Activated T-cell treated with anti-CD3 and anti-CD28 coated beads, Interleukin-2, amount 50 U/mL, for 72 hours (primary cell): Measurements from ENCODE around the gene PLA2G4D. TPM values are rescaled to one million over a fixed set of nuclear protein-coding genes. Genes with fewer than 3 reads are reported as not detected.

Experiments
- ATAC-seq, 2 donors: fragments of 150-1000 bp; cut with Tn5 transposase; replicated peaks in 1 of 2; 2 replicates each; pipeline ENCODE4 v1.10.0; 2021; ENCODE audit warnings: moderate library complexity in 2 of 2, mild to moderate bottlenecking in 1 of 2
- DNase-seq, 2 donors: peaks; one replicate each; pipeline ENCODE4 v3.0.0; 2021 to 2022; ENCODE audit warnings: mixed read lengths in 1 of 2
- H3K27ac Mint-ChIP-seq: one replicate; pipeline ENCODE4 v1.8.0; 2022; ENCODE audit warnings: mild to moderate bottlenecking, moderate library complexity, mixed read lengths
- H3K27me3 Mint-ChIP-seq: one replicate; pipeline ENCODE4 v1.8.0; 2022; ENCODE audit warnings: low read depth, mixed read lengths
- H3K36me3 Mint-ChIP-seq, 2 donors: one replicate each; pipeline ENCODE4 v1.8.0; 2022; ENCODE audit warnings: mixed read lengths in 2 of 2, mild to moderate bottlenecking in 1 of 2; ENCODE audit not compliant: insufficient read depth in 2 of 2
- H3K4me1 Mint-ChIP-seq: one replicate; pipeline ENCODE4 v1.8.0; 2022; ENCODE audit warnings: low read depth, mixed read lengths
- H3K4me3 Mint-ChIP-seq, 2 donors: one replicate each; pipeline ENCODE4 v1.8.0; 2022; ENCODE audit warnings: mild to moderate bottlenecking in 2 of 2, mixed read lengths in 2 of 2, moderate library complexity in 2 of 2
- H3K9me3 Mint-ChIP-seq, 2 donors: one replicate each; pipeline ENCODE4 v1.8.0; 2022; ENCODE audit warnings: mixed read lengths in 2 of 2
- total RNA-seq, 2 donors: library from RNA; stranded (reverse); gene quantifications; one replicate each; pipeline ENCODE4 v1.2.3, GENCODE V29; 2022

The PLA2G4D gene
- total RNA-seq, 2 donors from 2014 or later = not detected

DNA sequence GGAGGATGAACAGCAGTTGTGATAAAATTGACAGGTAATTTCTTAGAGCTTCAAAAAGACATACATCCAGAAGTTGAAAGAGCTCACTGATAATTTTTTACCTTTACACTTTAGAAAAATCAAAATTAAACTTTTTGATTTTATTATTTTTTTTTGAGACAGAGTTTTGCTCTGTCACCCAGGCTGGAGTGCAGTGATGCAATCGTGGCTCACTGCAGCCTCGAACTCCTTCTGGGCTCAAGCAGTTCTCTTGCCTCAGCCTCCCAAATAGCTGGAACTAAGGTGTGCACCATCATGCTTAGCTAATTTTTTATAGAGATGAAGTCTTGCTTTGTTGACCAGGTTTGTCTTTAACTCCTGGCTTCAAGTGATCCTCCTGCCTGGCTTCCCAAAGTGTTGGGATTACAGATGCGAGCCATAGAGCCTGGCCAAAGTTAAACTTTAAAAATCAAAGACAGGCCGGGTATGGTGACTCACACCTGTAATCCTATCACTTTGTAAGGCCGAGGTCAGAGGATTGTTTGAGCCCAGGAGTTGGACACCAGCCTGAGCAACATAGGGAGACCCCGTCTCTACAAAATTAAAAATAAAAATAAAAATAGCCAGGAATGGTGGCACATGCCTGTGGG, 40.4 kb upstream of the PLA2G4D start:
- peaks cover 6% of the 10 kb centered on the region for H3K4me1 Mint-ChIP-seq
- H3K4me3 Mint-ChIP-seq = no peak overlapping the region
- no peak for DNase-seq

DNA sequence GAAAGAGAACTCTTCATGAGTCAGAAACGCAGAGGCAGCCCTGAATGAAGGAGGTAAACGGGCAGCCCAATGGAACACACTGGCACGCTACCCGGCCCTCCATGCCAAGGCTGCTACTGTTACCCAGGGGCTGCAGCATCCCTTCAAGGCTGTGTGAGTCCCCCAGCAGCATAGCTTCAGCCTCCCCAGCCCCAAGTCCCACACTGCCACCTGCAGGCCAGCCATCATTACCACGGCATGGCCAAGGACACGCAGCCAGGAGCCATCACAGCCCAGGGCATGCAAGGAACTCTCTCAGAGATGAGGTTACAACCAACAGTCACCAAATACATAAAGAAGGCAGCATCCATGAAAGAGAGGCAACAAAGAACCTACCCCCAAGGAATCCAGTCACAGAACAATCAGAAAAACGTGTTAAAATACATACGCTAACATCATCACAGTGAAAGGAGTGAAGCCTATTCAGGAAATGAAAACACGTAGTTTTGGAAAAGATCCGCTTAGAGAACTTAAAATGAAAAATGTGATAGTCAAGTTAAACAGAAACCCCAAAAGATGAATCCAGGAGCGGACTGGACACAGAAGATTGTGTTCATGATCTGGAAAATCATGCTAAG, 39.6 kb upstream of the PLA2G4D start:
- peak; percentile 77 for DNase-seq
- H3K4me3 Mint-ChIP-seq = no peak overlapping the region
- ATAC-seq = peak; percentile 83 to 84
- no peak overlapping the region for H3K27ac Mint-ChIP-seq
- H3K27me3 Mint-ChIP-seq = peaks cover 9% of the 10 kb centered on the region
- no peaks in the 10 kb centered on the region for H3K9me3 Mint-ChIP-seq
- no peaks in the 10 kb centered on the region for H3K36me3 Mint-ChIP-seq
- peaks cover 6% of the 10 kb centered on the region for H3K4me1 Mint-ChIP-seq

More for the DNA sequence above, 40.4 kb upstream of the PLA2G4D start:
- Mint-ChIP-seq H3K36me3 (no peaks in the 10 kb centered on the region), H3K27ac (no peak overlapping the region), H3K27me3 (peaks cover 2% of the 10 kb centered on the region), H3K9me3 (no peaks in the 10 kb centered on the region)
- ATAC-seq = no peak

DNA sequence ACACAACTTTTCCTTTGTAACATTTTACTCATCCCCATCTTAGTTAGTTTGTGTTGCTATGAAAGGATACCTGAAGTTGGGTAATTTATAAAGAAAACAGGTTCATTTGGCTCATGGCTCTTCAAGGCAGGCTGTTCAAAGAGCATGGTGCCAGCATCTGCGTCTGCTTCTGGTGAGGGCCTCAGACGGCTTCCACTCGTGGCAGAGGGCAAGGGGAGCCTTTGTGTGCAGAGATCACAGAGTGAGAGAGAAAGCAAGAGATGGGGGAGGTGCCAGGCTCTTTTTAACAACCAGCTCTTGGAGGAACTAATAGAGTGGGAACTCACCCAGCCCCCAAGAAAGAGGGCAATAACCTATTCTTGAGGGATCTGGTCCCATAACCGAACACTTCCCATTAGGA, 39.0 kb upstream of the PLA2G4D start:
- DNase-seq (no peak), ATAC-seq (no peak)
- H3K36me3 Mint-ChIP-seq = no peaks in the 10 kb centered on the region
- peaks cover 6% of the 10 kb centered on the region for H3K4me1 Mint-ChIP-seq
- H3K27ac Mint-ChIP-seq = no peak overlapping the region
- H3K4me3 Mint-ChIP-seq = no peak overlapping the region
- no peaks in the 10 kb centered on the region for H3K9me3 Mint-ChIP-seq
- peaks cover 9% of the 10 kb centered on the region for H3K27me3 Mint-ChIP-seq

DNA sequence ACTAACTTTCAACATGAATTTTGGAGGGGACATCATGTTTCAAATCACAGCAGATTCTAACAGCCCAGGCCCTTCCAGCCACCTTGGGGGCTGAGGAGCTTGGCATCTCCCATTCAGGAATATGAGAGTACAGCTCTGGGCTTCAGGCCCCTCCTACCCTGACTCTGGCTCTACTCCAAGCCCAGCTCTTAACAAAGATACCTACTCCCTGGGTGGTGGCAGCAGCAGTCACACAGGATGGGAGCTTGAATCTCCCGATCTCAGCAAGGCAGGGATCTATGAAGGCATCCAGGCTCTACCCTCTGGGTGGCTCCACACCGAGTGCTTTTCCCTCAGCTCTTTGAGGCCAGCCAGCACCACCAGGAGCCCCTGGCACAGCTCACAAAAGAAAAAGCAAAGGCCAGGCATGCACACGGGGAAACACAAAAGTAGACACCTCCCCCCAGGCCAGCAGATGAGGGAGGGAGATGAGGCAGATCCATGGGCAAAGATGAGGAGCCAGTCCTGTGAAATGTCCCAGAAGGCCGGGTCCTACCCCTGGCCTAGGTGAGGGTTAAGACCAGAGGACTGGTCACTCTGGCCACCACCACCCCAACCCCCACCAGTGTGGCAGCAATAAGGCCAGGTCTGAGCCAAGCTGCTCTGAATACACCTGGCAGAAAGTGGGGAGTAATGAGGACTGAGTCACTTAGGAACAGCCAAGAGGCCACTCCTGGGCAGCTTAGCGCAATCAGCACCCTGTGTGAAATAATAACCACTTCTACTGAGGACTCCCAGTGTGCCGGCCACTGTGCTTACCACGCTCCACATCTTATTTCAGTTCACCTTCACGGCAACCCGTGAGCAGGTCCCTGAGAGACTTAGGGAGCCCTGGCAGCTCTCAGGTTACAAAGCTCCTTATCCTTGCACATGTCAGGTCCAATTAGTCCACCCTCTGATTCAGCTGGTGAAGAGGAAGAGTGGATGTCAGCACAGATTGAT, 37.8 kb upstream of the PLA2G4D start:
- Mint-ChIP-seq H3K4me3 (no peak overlapping the region), H3K4me1 (no peaks in the 10 kb centered on the region), H3K27me3 (peaks cover 9% of the 10 kb centered on the region), H3K36me3 (no peaks in the 10 kb centered on the region), H3K9me3 (no peaks in the 10 kb centered on the region), H3K27ac (no peak overlapping the region)
- ATAC-seq = no peak
- no peak for DNase-seq

DNA sequence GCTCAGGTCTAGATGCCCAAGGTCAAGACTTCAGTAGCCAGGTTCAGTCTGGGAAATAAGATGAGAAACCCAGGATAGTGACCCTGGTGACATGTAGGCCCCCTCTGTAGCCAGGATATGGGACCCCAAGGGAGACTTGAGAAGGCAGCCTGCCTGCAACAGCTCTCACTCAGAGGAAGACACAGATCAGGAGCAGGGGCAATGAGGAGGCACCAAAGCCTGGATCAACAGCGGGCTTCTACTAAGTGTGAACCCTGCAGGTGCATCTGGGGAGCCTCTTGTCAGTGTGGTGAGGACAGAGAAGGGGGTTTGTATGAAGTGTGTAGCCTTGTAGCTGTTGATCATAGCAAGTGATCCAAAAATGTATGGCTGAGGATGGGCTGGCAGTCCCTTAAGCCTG, 36.6 kb upstream of the PLA2G4D start:
- peaks cover 9% of the 10 kb centered on the region for H3K27me3 Mint-ChIP-seq
- ATAC-seq (no peak), DNase-seq (no peak)
- no peak overlapping the region for H3K4me3 Mint-ChIP-seq
- no peaks in the 10 kb centered on the region for H3K9me3 Mint-ChIP-seq
- no peaks in the 10 kb centered on the region for H3K36me3 Mint-ChIP-seq
- no peak overlapping the region for H3K27ac Mint-ChIP-seq
- H3K4me1 Mint-ChIP-seq = no peaks in the 10 kb centered on the region

GRCh38 chr15:42130246-42130986, 36.1 kb upstream of the PLA2G4D start:
- no peaks in the 10 kb centered on the region for H3K9me3 Mint-ChIP-seq
- H3K4me3 Mint-ChIP-seq = no peak overlapping the region
- no peaks in the 10 kb centered on the region for H3K36me3 Mint-ChIP-seq
- peaks cover 13% of the 10 kb centered on the region for H3K27me3 Mint-ChIP-seq
- ATAC-seq (no peak), DNase-seq (no peak)
- H3K4me1 Mint-ChIP-seq = no peaks in the 10 kb centered on the region
- no peak overlapping the region for H3K27ac Mint-ChIP-seq

DNA sequence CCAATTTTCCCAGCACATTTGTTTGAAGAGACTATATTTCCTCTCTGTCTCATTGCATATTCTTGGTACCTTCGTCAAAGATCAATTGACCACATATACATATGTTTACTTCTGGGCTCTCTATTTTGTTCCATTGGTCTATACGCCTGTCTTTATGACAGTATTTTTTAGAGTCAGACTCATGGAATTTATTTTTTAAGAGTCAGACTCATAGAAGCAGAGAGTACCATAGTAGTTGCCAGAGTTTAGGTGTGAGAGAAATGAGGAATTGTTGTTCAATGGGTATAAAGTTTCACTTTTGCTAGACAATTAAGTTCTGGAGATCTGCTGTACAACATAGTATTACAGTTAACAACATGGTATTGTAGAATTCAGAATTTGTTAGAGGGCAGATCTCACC, 35.0 kb upstream of the PLA2G4D start:
- DNase-seq (no peak), ATAC-seq (peak in 1 of 2 donors; percentile 54)
- no peak overlapping the region for H3K27ac Mint-ChIP-seq
- H3K36me3 Mint-ChIP-seq = no peaks in the 10 kb centered on the region
- H3K9me3 Mint-ChIP-seq = no peaks in the 10 kb centered on the region
- H3K4me1 Mint-ChIP-seq = no peaks in the 10 kb centered on the region
- peaks cover 17% of the 10 kb centered on the region for H3K27me3 Mint-ChIP-seq
- H3K4me3 Mint-ChIP-seq = peak overlapping the region in 1 of 2 donors; percentile 34

DNA sequence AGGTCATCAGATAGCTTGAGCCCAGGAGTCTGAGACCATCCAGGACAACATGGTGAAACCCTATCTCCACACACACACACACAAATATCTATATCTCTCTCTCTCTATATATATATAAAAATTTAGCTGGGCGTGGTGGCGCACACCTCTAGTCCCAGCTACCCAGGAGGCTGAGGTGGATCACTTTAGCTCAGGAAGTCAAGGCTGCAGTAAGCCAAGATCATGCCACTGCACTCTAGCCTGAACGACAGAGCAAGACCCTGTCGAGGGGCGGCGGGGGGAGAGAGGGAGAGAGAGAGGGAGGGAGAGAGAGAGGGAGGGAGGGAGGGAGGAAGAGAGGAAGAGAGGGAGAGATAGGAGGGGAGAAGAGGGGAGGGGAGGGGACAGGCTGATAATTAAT, 34.1 kb upstream of the PLA2G4D start:
- Mint-ChIP-seq H3K4me1 (no peaks in the 10 kb centered on the region), H3K27ac (no peak overlapping the region), H3K27me3 (peaks cover 17% of the 10 kb centered on the region), H3K36me3 (no peaks in the 10 kb centered on the region), H3K9me3 (no peaks in the 10 kb centered on the region), H3K4me3 (no peak overlapping the region)
- ATAC-seq (no peak), DNase-seq (no peak)

GRCh38 chr15:42123546-42123945, 29.2 kb upstream of the PLA2G4D start:
- no peaks in the 10 kb centered on the region for H3K36me3 Mint-ChIP-seq
- H3K4me1 Mint-ChIP-seq = peaks cover 7% of the 10 kb centered on the region
- ATAC-seq = no peak
- H3K4me3 Mint-ChIP-seq = no peak overlapping the region
- H3K9me3 Mint-ChIP-seq = no peaks in the 10 kb centered on the region
- no peak overlapping the region for H3K27ac Mint-ChIP-seq
- no peak for DNase-seq
- H3K27me3 Mint-ChIP-seq = peaks cover 14% of the 10 kb centered on the region

DNA sequence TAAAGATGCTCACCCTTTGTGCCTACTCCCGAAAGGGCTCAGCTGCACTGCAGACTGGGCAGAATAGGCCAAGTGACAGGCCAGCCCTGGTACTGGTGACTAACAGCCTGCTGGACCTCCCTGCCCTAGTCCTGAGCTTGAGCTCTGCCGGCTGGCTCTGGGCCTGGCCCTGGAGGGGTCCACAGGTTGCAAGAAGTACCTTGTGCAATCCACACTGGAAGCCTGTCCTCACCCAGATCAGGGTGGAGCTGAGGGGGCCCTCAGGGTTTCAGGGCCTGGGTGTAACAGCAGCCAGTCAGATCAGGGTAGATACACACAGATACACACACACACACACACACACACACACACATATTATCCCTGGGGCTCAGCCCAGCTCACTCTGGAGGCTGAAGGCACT, 27.3 kb upstream of the PLA2G4D start:
- Mint-ChIP-seq H3K4me3 (no peak overlapping the region), H3K36me3 (no peaks in the 10 kb centered on the region), H3K4me1 (peaks cover 9% of the 10 kb centered on the region), H3K27ac (no peak overlapping the region), H3K9me3 (no peaks in the 10 kb centered on the region), H3K27me3 (peaks cover 15% of the 10 kb centered on the region)
- DNase-seq = no peak
- no peak for ATAC-seq

- DNase-seq (no peak), ATAC-seq (no peak)
- H3K9me3 Mint-ChIP-seq = no peaks in the 10 kb centered on the region
- H3K4me1 Mint-ChIP-seq = peaks cover 9% of the 10 kb centered on the region
- H3K4me3 Mint-ChIP-seq = no peak overlapping the region
- H3K27ac Mint-ChIP-seq = no peak overlapping the region
- peaks cover 21% of the 10 kb centered on the region for H3K27me3 Mint-ChIP-seq
- no peaks in the 10 kb centered on the region for H3K36me3 Mint-ChIP-seq
Measured at GRCh38 chr15:42121021-42121420, 26.7 kb upstream of the PLA2G4D start.

- ATAC-seq (no peak), DNase-seq (no peak)
- no peak overlapping the region for H3K4me3 Mint-ChIP-seq
- no peak overlapping the region for H3K27ac Mint-ChIP-seq
- H3K4me1 Mint-ChIP-seq = peaks cover 9% of the 10 kb centered on the region
- no peaks in the 10 kb centered on the region for H3K9me3 Mint-ChIP-seq
- peaks cover 15% of the 10 kb centered on the region for H3K27me3 Mint-ChIP-seq
- no peaks in the 10 kb centered on the region for H3K36me3 Mint-ChIP-seq
Measured at GRCh38 chr15:42120285-42120684, 25.9 kb upstream of the PLA2G4D start.

DNA sequence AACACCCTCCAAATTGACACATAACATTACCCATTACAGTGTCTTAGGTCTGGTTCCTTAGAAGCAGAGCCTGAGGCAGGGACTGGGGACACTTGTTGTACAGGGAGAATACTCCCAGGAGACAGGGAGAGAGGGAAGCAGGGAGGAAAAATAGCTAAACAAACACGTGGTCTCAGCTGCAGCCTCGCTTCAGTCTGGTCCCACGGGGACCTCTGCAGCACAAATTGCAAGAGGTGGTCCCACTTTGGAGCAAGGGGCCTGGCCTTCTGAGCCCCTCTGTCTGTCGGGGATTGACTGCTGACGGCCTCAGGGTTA, 25.0 kb upstream of the PLA2G4D start:
- Mint-ChIP-seq H3K4me1 (peaks cover 9% of the 10 kb centered on the region), H3K4me3 (no peak overlapping the region), H3K9me3 (no peaks in the 10 kb centered on the region), H3K27ac (no peak overlapping the region), H3K27me3 (peaks cover 13% of the 10 kb centered on the region), H3K36me3 (no peaks in the 10 kb centered on the region)
- ATAC-seq (no peak), DNase-seq (no peak)
